A549 (cell line): ENCODE data around the gene C1orf87. TPM values are rescaled to one million over a fixed set of nuclear protein-coding genes. Genes with fewer than 3 reads are reported as not detected.

Source experiments
- ATAC-seq, 2 experiments: fragments of 200-7000 bp in 1 of 2; fragments of >200 bp in 1 of 2; cut with Nextera tagmentation in 1 of 2; cut with Tn5 transposase in 1 of 2; 3 replicates each; pipeline versions ENCODE4 v1.8.0 to v1.9.1; 2018 to 2020; ENCODE audit warnings: mild to moderate bottlenecking in 1 of 2, moderate library complexity in 1 of 2
- CTCF ChIA-PET: fragments of 300-600 bp; sonication (Branson Sonifier 250); formaldehyde crosslinking; extraction: SDS; loops from one replicate; lab custom pipeline; 2021; ENCODE audit warnings: antibody characterized with exemption, inconsistent platforms; lab: Yijun Ruan, JAX
- POLR2A ChIA-PET: fragments of 350-600 bp; formaldehyde crosslinking; extraction: SDS; loops from one replicate; lab custom pipeline; 2021; ENCODE audit warnings: antibody characterized with exemption, inconsistent platforms; lab: Yijun Ruan, JAX
- DNase-seq, 2 experiments: peaks; one replicate each; pipeline versions ENCODE4 v3.0.0 to v3.0.0-alpha.2; 2011 to 2016; ENCODE audit warnings: low read depth in 1 of 2, low spot score in 1 of 2
- FAIRE-seq: peaks from 2 replicates; lab custom pipeline; 2011; peaks lifted over from hg19 to GRCh38; lab: Jason Lieb, UNC
- H3K27ac ChIP-seq, 2 experiments: fragments of >200 bp; sonication (Bioruptor Twin); formaldehyde crosslinking; 3 replicates each; pipeline ENCODE4 v1.5.1; 2016 to 2017
- H3K4me1 ChIP-seq: fragments of >200 bp; sonication (Bioruptor Twin); formaldehyde crosslinking; 3 replicates; pipeline ENCODE4 v1.6.1; 2016
- H3K4me2 ChIP-seq: fragments of >200 bp; sonication (Bioruptor Twin); formaldehyde crosslinking; 3 replicates; pipeline ENCODE4 v1.6.1; 2016
- H3K4me3 ChIP-seq: fragments of >200 bp; sonication (Bioruptor Twin); formaldehyde crosslinking; 3 replicates; pipeline ENCODE4 v1.5.1; 2016
- H3K9me3 ChIP-seq: fragments of >200 bp; sonication (Bioruptor Twin); formaldehyde crosslinking; 3 replicates; pipeline ENCODE4 v1.6.1; 2016
- BHLHE40 ChIP-seq: IDR thresholded peaks from 2 replicates; pipeline ENCODE4 v1.6.1; 2012; ENCODE audit warnings: low read depth, low read length, inconsistent platforms
- CBX8 ChIP-seq: fragments of 200-600 bp; sonication (generic); IDR thresholded peaks from 2 replicates; pipeline ENCODE4 v1.6.1; 2016
- CHD2 ChIP-seq: fragments of 150-350 bp; IDR thresholded peaks from 2 replicates; pipeline ENCODE4 v1.6.1; 2014; ENCODE audit warnings: low read length; ENCODE audit not compliant: partially characterized antibody
- CHD4 ChIP-seq: fragments of 200-600 bp; sonication (generic); IDR thresholded peaks from 2 replicates; pipeline ENCODE4 v1.6.1; 2016; ENCODE audit warnings: antibody characterized with exemption, mild to moderate bottlenecking, borderline replicate concordance
- CTCF ChIP-seq: fragments of >200 bp; sonication (Bioruptor Twin); formaldehyde crosslinking; IDR thresholded peaks from 3 replicates; pipeline ENCODE4 v1.5.1; 2016
- ESRRA ChIP-seq: fragments of 150-350 bp; IDR thresholded peaks from 2 replicates; pipeline ENCODE4 v1.6.1; 2014; ENCODE audit warnings: mild to moderate bottlenecking, low read length, borderline replicate concordance
- FOSB ChIP-seq: fragments of 250-450 bp; sonication (Bioruptor Pico); IDR thresholded peaks from 2 replicates; pipeline ENCODE4 v1.5.0; 2020; ENCODE audit warnings: mild to moderate bottlenecking, moderate library complexity
- JUNB ChIP-seq: fragments of >200 bp; sonication (Bioruptor Twin); formaldehyde crosslinking; IDR thresholded peaks from 2 replicates; pipeline ENCODE4 v1.6.1; 2016
- KDM1A ChIP-seq: fragments of 200-600 bp; sonication (generic); IDR thresholded peaks from 2 replicates; pipeline ENCODE4 v1.6.1; 2016; ENCODE audit warnings: low read depth, mild to moderate bottlenecking
- KDM5A ChIP-seq: fragments of 200-600 bp; sonication (generic); IDR thresholded peaks from 2 replicates; pipeline ENCODE4 v1.6.1; 2016; ENCODE audit warnings: antibody characterized with exemption, mild to moderate bottlenecking
- MAZ ChIP-seq: fragments of 150-350 bp; IDR thresholded peaks from 2 replicates; pipeline ENCODE4 v1.6.1; 2014; ENCODE audit warnings: antibody characterized with exemption, low read depth, low read length, borderline replicate concordance
- PBX3 ChIP-seq: IDR thresholded peaks from 2 replicates; pipeline ENCODE4 v1.6.1; 2012
- ZSCAN20 ChIP-seq: fragments of 250-450 bp; sonication (Bioruptor Pico); IDR thresholded peaks from 2 replicates; pipeline ENCODE4 v1.8.0; 2022; ENCODE audit warnings: mild to moderate bottlenecking, moderate library complexity
- WGBS: methylation state at CpG from one replicate; pipeline ENCODE4 v1.1.6; 2017; ENCODE audit errors: missing lambda C conversion rate; 5-methylcytosine and 5-hydroxymethylcytosine counted together
- polyA plus RNA-seq, 4 experiments: library from polyadenylated mRNA; depleted of rRNA in 3 of 4; stranded (reverse); fragments of >200 nt; fragmentation: RNase III in 1 of 4; extraction: RNeasy Plus Mini Kit Qiagen cat#74134 plus additional on column Dnase treatment in 1 of 4; gene quantifications; 2 replicates in 3 of 4; 3 replicates in 1 of 4; pipeline ENCODE4 v1.2.3, GENCODE V29; 2011 to 2017
- TF ChIP-seq, protein P1 (sequence below): fragments of 200-600 bp; sonication (generic); IDR thresholded peaks from 2 replicates; pipeline ENCODE4 v1.6.1; 2016; ENCODE audit warnings: antibody characterized with exemption, mild to moderate bottlenecking, moderate library complexity
- TF ChIP-seq, protein P2 (sequence below): fragments of 250-450 bp; sonication (Bioruptor Pico); IDR thresholded peaks from 2 replicates; pipeline ENCODE4 v1.5.0; 2021; ENCODE audit warnings: mild to moderate bottlenecking, moderate library complexity, borderline replicate concordance
- TF ChIP-seq, protein P3 (sequence below): IDR thresholded peaks from 2 replicates; pipeline ENCODE4 v1.6.1; 2012

The C1orf87 gene
- polyA plus RNA-seq, 2 of the 4 experiments (the other 2 are of a cell fraction) = not detected

DNA sequence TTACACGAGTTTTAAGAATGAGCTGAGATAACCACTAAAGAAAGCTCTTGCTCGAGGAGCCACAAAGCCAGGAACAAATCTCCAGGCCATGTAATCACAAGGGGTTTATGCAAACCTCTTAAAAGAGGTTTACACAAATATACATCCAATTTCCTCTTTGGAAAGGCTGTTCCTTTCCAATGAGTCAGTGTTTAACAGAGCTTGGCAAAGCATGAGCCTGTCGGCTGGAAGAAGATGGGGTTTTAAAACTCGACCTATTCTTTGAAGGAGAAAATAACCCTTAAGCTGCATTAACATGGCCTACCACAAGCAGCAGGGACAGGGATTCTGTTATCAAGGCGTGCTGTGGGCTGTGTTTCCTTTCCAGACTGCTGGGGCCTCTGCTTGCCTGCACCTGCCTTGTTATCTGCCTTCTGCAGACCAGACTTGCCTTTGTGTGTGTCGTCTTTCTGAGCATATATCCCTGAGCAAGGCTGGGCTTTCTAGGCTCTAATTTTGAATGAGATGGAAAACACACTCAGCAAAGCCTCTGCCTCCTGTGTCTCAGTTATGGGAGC is 106.4 kb downstream of the C1orf87 start:
- Histone ChIP-seq H3K9me3 (no peaks in the 10 kb centered on the region), H3K4me3 (no peak overlapping the region), H3K27ac (no peak overlapping the region), H3K4me1 (no peaks in the 10 kb centered on the region), H3K4me2 (no peak overlapping the region)
- CTCF ChIA-PET = interaction anchor here (0.7 to 1.2 kb wide), 2 partner anchors 10 to 1407 kb away, joined by 3 to 4 read pairs; no protein-coding TSS in a partner anchor
- no peak for ATAC-seq
- TF ChIP-seq CTCF (no peak), KDM1A (no peak), JUNB (no peak)
- TF ChIP-seq, protein P1, sequence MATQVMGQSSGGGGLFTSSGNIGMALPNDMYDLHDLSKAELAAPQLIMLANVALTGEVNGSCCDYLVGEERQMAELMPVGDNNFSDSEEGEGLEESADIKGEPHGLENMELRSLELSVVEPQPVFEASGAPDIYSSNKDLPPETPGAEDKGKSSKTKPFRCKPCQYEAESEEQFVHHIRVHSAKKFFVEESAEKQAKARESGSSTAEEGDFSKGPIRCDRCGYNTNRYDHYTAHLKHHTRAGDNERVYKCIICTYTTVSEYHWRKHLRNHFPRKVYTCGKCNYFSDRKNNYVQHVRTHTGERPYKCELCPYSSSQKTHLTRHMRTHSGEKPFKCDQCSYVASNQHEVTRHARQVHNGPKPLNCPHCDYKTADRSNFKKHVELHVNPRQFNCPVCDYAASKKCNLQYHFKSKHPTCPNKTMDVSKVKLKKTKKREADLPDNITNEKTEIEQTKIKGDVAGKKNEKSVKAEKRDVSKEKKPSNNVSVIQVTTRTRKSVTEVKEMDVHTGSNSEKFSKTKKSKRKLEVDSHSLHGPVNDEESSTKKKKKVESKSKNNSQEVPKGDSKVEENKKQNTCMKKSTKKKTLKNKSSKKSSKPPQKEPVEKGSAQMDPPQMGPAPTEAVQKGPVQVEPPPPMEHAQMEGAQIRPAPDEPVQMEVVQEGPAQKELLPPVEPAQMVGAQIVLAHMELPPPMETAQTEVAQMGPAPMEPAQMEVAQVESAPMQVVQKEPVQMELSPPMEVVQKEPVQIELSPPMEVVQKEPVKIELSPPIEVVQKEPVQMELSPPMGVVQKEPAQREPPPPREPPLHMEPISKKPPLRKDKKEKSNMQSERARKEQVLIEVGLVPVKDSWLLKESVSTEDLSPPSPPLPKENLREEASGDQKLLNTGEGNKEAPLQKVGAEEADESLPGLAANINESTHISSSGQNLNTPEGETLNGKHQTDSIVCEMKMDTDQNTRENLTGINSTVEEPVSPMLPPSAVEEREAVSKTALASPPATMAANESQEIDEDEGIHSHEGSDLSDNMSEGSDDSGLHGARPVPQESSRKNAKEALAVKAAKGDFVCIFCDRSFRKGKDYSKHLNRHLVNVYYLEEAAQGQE = no peak
- POLR2A ChIA-PET = no interaction called here
- FAIRE-seq = no peak
- whole genome bisulfite sequencing = 8% methylated on average over 5 of the region's 6 CpGs
- DNase-seq = no peak

- WGBS = 30% methylated on average over 2 of the region's 2 CpGs
- no peak for FAIRE-seq
- Histone ChIP-seq H3K4me2 (no peak overlapping the region), H3K4me1 (no peaks in the 10 kb centered on the region), H3K4me3 (no peak overlapping the region), H3K9me3 (no peaks in the 10 kb centered on the region), H3K27ac (no peak overlapping the region)
- no peak for ATAC-seq
- no peak for DNase-seq
- TF ChIP-seq KDM5A (no peak), CTCF (no peak), CHD2 (no peak), FOSB (CRISPR knock-in tag) (no peak), PBX3 (no peak), MAZ (no peak), ZSCAN20 (CRISPR knock-in tag) (no peak), BHLHE40 (no peak), CBX8 (no peak), ESRRA (no peak), CHD4 (no peak), JUNB (no peak)
- TF ChIP-seq, protein P2, sequence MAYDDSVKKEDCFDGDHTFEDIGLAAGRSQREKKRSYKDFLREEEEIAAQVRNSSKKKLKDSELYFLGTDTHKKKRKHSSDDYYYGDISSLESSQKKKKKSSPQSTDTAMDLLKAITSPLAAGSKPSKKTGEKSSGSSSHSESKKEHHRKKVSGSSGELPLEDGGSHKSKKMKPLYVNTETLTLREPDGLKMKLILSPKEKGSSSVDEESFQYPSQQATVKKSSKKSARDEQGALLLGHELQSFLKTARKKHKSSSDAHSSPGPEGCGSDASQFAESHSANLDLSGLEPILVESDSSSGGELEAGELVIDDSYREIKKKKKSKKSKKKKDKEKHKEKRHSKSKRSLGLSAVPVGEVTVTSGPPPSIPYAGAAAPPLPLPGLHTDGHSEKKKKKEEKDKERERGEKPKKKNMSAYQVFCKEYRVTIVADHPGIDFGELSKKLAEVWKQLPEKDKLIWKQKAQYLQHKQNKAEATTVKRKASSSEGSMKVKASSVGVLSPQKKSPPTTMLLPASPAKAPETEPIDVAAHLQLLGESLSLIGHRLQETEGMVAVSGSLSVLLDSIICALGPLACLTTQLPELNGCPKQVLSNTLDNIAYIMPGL = no peak
- TF ChIP-seq, protein P3, sequence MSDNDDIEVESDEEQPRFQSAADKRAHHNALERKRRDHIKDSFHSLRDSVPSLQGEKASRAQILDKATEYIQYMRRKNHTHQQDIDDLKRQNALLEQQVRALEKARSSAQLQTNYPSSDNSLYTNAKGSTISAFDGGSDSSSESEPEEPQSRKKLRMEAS = no peak
- ChIA-PET POLR2A (no interaction called here), CTCF (interaction anchor here (1.1 to 1.9 kb wide), 3 partner anchors 19 to 48 kb away, joined by 3 to 5 read pairs (median 4); no protein-coding TSS in a partner anchor)
Measured at GRCh38 chr1:59952065-59952464, 121.5 kb downstream of the C1orf87 start.
